IMR-90 (cell line): ENCODE results near the gene ITLN1. TPM values are rescaled to one million over a fixed set of nuclear protein-coding genes. Genes with fewer than 3 reads are reported as not detected.

Experiments
- ATAC-seq: fragments of 200-7000 bp; cut with Tn5 transposase; 2 replicates; pipeline ENCODE4 v1.9.1; 2020; ENCODE audit warnings: low read depth, mild to moderate bottlenecking, moderate library complexity
- BruUV-seq: library from RNA; stranded (reverse); fragments of 400-500 nt; replicated peaks from 2 replicates; lab custom pipeline; 2021; lab: Mats Ljungman, UMichigan
- CTCF ChIA-PET: fragments of 300-600 bp; formaldehyde crosslinking; extraction: SDS; loops from one replicate; lab custom pipeline; 2021; ENCODE audit warnings: antibody characterized with exemption; lab: Yijun Ruan, JAX
- POLR2A ChIA-PET: fragments of 300-600 bp; sonication (Branson Sonifier 250); formaldehyde crosslinking; loops from one replicate; lab custom pipeline; 2022; ENCODE audit warnings: antibody characterized with exemption; ENCODE audit not compliant: unreplicated experiment; lab: Charles Lee
- DNase-seq: peaks from one replicate; pipeline ENCODE4 v3.0.0; 2013
- H2AFZ ChIP-seq: replicated peaks from 2 replicates; pipeline ENCODE3; 2013; ENCODE audit warnings: low read length, mild to moderate bottlenecking; ENCODE audit not compliant: poor library complexity
- H2AK5ac ChIP-seq: 2 replicates; pipeline ENCODE4 v1.6.1; 2013; ENCODE audit warnings: low read depth, low read length, inconsistent platforms
- H2AK9ac ChIP-seq: replicated peaks from 2 replicates; pipeline ENCODE3; 2013; ENCODE audit warnings: mild to moderate bottlenecking, low read depth, low read length, moderate library complexity; ENCODE audit not compliant: poor library complexity
- H2BK120ac ChIP-seq: 2 replicates; pipeline ENCODE4 v1.6.1; 2013; ENCODE audit warnings: low read depth, low read length, inconsistent platforms
- H2BK15ac ChIP-seq: 3 replicates; pipeline ENCODE4 v1.6.1; 2013; ENCODE audit warnings: low read depth, low read length, inconsistent platforms
- H2BK20ac ChIP-seq: 2 replicates; pipeline ENCODE4 v1.6.1; 2013; ENCODE audit warnings: low read depth, mild to moderate bottlenecking, inconsistent platforms, low read length, moderate library complexity
- H2BK5ac ChIP-seq: 2 replicates; pipeline ENCODE4 v1.6.1; 2013; ENCODE audit warnings: mild to moderate bottlenecking, low read depth, low read length, inconsistent platforms; ENCODE audit not compliant: poor library complexity, severe bottlenecking
- H3K14ac ChIP-seq: replicated peaks from 2 replicates; pipeline ENCODE4 v1.6.1; 2013; ENCODE audit warnings: low read depth, low read length, inconsistent platforms
- H3K18ac ChIP-seq: 2 replicates; pipeline ENCODE4 v1.6.1; 2013; ENCODE audit warnings: low read depth, low read length, control low read depth
- H3K23ac ChIP-seq: 2 replicates; pipeline ENCODE4 v1.6.1; 2013; ENCODE audit warnings: low read depth, low read length, inconsistent platforms
- H3K27ac ChIP-seq: 2 replicates; pipeline ENCODE4 v1.5.1; 2013; ENCODE audit warnings: mild to moderate bottlenecking, control low read depth, low read length; ENCODE audit not compliant: insufficient read depth
- H3K27me3 ChIP-seq: 2 replicates; pipeline ENCODE4 v1.6.1; 2013; ENCODE audit warnings: low read length; ENCODE audit not compliant: control insufficient read depth, insufficient read depth
- H3K36me3 ChIP-seq: 2 replicates; pipeline ENCODE4 v1.6.1; 2013; ENCODE audit warnings: low read length, mixed read lengths; ENCODE audit not compliant: control insufficient read depth, insufficient read depth
- H3K4ac ChIP-seq: 2 replicates; pipeline ENCODE4 v1.6.1; 2013; ENCODE audit warnings: low read depth, low read length, inconsistent platforms
- H3K4me1 ChIP-seq: 2 replicates; pipeline ENCODE4 v1.6.1; 2013; ENCODE audit warnings: low read length, mixed read lengths; ENCODE audit not compliant: control insufficient read depth, insufficient read depth
- H3K4me2 ChIP-seq: 2 replicates; pipeline ENCODE4 v1.6.1; 2013; ENCODE audit warnings: low read depth, mild to moderate bottlenecking, control low read depth, low read length, moderate library complexity
- H3K4me3 ChIP-seq: 2 replicates; pipeline ENCODE4 v1.5.1; 2013; ENCODE audit warnings: low read depth, mild to moderate bottlenecking, control low read depth, low read length, moderate library complexity; ENCODE audit not compliant: insufficient read depth
- H3K56ac ChIP-seq: 2 replicates; pipeline ENCODE4 v1.6.1; 2013; ENCODE audit warnings: low read length, inconsistent platforms; ENCODE audit not compliant: insufficient read depth; ENCODE audit errors: extremely low read depth
- H3K79me1 ChIP-seq, 2 experiments: 2 replicates each; pipeline ENCODE4 v1.6.1; 2013; ENCODE audit warnings: low read length in 2 of 2, inconsistent platforms in 1 of 2, low read depth in 1 of 2
- H3K9ac ChIP-seq: 2 replicates; pipeline ENCODE4 v1.6.1; 2013; ENCODE audit warnings: low read depth, low read length, control low read depth
- H3K9me1 ChIP-seq: 2 replicates; pipeline ENCODE4 v1.6.1; 2013; ENCODE audit warnings: low read length, inconsistent platforms; ENCODE audit not compliant: insufficient read depth
- H3K9me3 ChIP-seq: 2 replicates; pipeline ENCODE4 v1.6.1; 2013; ENCODE audit warnings: low read length; ENCODE audit not compliant: control insufficient read depth, insufficient read depth
- H4K20me1 ChIP-seq: 2 replicates; pipeline ENCODE4 v1.6.1; 2013; ENCODE audit warnings: low read length, inconsistent platforms; ENCODE audit not compliant: insufficient read depth
- H4K5ac ChIP-seq: 2 replicates; pipeline ENCODE4 v1.6.1; 2013; ENCODE audit warnings: mild to moderate bottlenecking, low read depth, low read length, control low read depth
- H4K8ac ChIP-seq, 2 experiments: 2 replicates each; pipeline ENCODE4 v1.6.1; 2013; ENCODE audit warnings: low read depth in 2 of 2, low read length in 2 of 2, control low read depth in 1 of 2, inconsistent platforms in 1 of 2
- H4K91ac ChIP-seq: 2 replicates; pipeline ENCODE4 v1.6.1; 2013; ENCODE audit warnings: low read depth, low read length, inconsistent platforms; ENCODE audit not compliant: insufficient read depth
- BHLHE40 ChIP-seq: fragments of 150-350 bp; IDR thresholded peaks from 2 replicates; pipeline ENCODE4 v1.6.1; 2016; ENCODE audit warnings: mild to moderate bottlenecking, low read depth, low read length
- CEBPB ChIP-seq: IDR thresholded peaks from 2 replicates; pipeline ENCODE4 v1.6.1; 2012; ENCODE audit warnings: low read depth, low read length, improper control_type of control experiment
- CHD1 ChIP-seq: IDR thresholded peaks from 2 replicates; pipeline ENCODE4 v1.6.1; 2012; ENCODE audit warnings: low read depth, low read length, improper control_type of control experiment
- FOS ChIP-seq: fragments of 150-350 bp; IDR thresholded peaks from 2 replicates; pipeline ENCODE4 v1.6.1; 2016; ENCODE audit warnings: low read depth, low read length
- MAFK ChIP-seq: IDR thresholded peaks from 2 replicates; pipeline ENCODE4 v1.6.1; 2012; ENCODE audit warnings: low read depth, low read length, improper control_type of control experiment
- MAZ ChIP-seq: IDR thresholded peaks from 2 replicates; pipeline ENCODE4 v1.6.1; 2012; ENCODE audit warnings: low read depth, mild to moderate bottlenecking, low read length, improper control_type of control experiment, moderate library complexity, borderline replicate concordance
- MXI1 ChIP-seq: IDR thresholded peaks from 2 replicates; pipeline ENCODE4 v1.6.1; 2012; ENCODE audit warnings: low read depth, mild to moderate bottlenecking, low read length, moderate library complexity, borderline replicate concordance
- NFE2L2 ChIP-seq: fragments of 150-350 bp; IDR thresholded peaks from 2 replicates; pipeline ENCODE4 v1.6.1; 2016; ENCODE audit warnings: low read depth, mild to moderate bottlenecking, low read length
- POLR2A ChIP-seq: IDR thresholded peaks from 2 replicates; pipeline ENCODE4 v1.6.1; 2012; ENCODE audit warnings: mild to moderate bottlenecking, low read depth, low read length
- RAD21 ChIP-seq: IDR thresholded peaks from 2 replicates; pipeline ENCODE4 v1.6.1; 2012; ENCODE audit warnings: low read length, improper control_type of control experiment
- RCOR1 ChIP-seq: IDR thresholded peaks from 2 replicates; pipeline ENCODE4 v1.6.1; 2012; ENCODE audit warnings: mild to moderate bottlenecking, low read length, improper control_type of control experiment; ENCODE audit not compliant: insufficient replicate concordance
- RFX5 ChIP-seq: IDR thresholded peaks from 2 replicates; pipeline ENCODE4 v1.8.0; 2012; ENCODE audit warnings: low read depth, mild to moderate bottlenecking, low read length, moderate library complexity
- SMC3 ChIP-seq: fragments of 150-350 bp; IDR thresholded peaks from 2 replicates; pipeline ENCODE4 v1.6.1; 2016; ENCODE audit warnings: low read depth, mild to moderate bottlenecking, antibody characterized with exemption, low read length, moderate library complexity
- WGBS, 2 experiments: methylation state at CpG; one replicate each; pipeline versions ENCODE4 v1.1.5 to v1.1.7; 2013; ENCODE audit warnings: missing lambda C conversion rate in 2 of 2; ENCODE audit not compliant: insufficient read length in 1 of 2; ENCODE audit errors: extremely low coverage in 2 of 2; 5-methylcytosine and 5-hydroxymethylcytosine counted together
- dilution Hi-C: fragments of 300-500 bp; cut with HindIII; formaldehyde crosslinking; loops from one replicate; pipeline ENCODE4 v1.14.3; 2018; ENCODE audit warnings: low sequenced_read_pairs; ENCODE audit not compliant: unreplicated experiment
- in situ Hi-C: fragments of 300-500 bp; cut with MboI; formaldehyde crosslinking; loops from 3 replicates; pipeline ENCODE4 v1.14.3; 2019; ENCODE audit warnings: low sequenced_read_pairs, inconsistent platforms, mixed read lengths
- intact Hi-C: fragments of 100-400 bp; cut with micrococcal nuclease; formaldehyde crosslinking; loops from 2 replicates; pipeline ENCODE4 v1.10.0; 2022
- polyA plus RNA-seq, 3 experiments: library from polyadenylated mRNA; depleted of rRNA; stranded (reverse); fragments of >200 nt; gene quantifications; 2 replicates each; pipeline ENCODE4 v1.2.3, GENCODE V29; 2012; ENCODE audit warnings: low replicate concordance in 1 of 3
- total RNA-seq: library from RNA; depleted of rRNA; stranded (reverse); fragments of >200 nt; gene quantifications from 2 replicates; pipeline ENCODE4 v1.2.3, GENCODE V29; 2012
- TF ChIP-seq, protein P1 (sequence below): conservative IDR thresholded peaks from 2 replicates; pipeline ENCODE4 v1.5.1; 2012; ENCODE audit warnings: mild to moderate bottlenecking, low read depth, low read length, improper control_type of control experiment
- TF ChIP-seq, protein P2 (sequence below): fragments of 150-350 bp; IDR thresholded peaks from 2 replicates; pipeline ENCODE4 v1.6.1; 2017; ENCODE audit warnings: mild to moderate bottlenecking, antibody characterized with exemption, low read length, low read depth
- TF ChIP-seq, protein P3 (sequence below): fragments of 150-350 bp; IDR thresholded peaks from 2 replicates; pipeline ENCODE4 v1.6.1; 2016; ENCODE audit warnings: low read depth, mild to moderate bottlenecking, low read length, moderate library complexity, borderline replicate concordance

Gene ITLN1
- total and polyA plus RNA-seq, 2 of the 4 experiments (the other 2 are of a cell fraction), result not detected

DNA sequence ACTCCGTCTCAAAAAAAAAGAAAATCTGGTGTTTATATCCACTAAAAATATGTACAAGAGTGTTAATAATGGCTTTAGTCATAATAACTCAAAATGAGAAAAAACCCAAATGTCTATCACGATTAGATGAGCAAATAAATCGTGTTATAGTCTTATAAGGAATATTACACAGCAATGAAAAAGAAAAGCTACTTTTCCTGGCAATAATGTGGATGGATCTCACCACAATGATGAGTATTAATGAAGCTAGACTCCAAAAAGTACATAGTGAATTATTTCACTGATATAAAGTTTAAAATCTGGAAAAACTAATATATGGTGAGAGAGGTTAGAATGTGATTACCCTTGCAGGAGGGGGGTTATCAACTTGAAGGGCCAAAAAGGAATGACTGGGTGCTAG lies 32.0 kb downstream of the ITLN1 start:
- Histone ChIP-seq H2BK20ac (no peak overlapping the region), H3K27me3 (no peaks in the 10 kb centered on the region), H4K91ac (no peak overlapping the region), H3K23ac (no peak overlapping the region), H3K4me2 (no peak overlapping the region), H2BK120ac (no peak overlapping the region), H3K14ac (no peak overlapping the region), H2AFZ (no peak overlapping the region), H3K36me3 (no peaks in the 10 kb centered on the region), H3K4me3 (no peak overlapping the region), H3K4ac (no peak overlapping the region), H4K8ac (no peak overlapping the region), H2AK5ac (no peak overlapping the region), H2BK5ac (no peak overlapping the region), H3K9ac (no peak overlapping the region), H4K5ac (no peak overlapping the region), H3K79me1 (no peaks in the 10 kb centered on the region), H3K4me1 (no peaks in the 10 kb centered on the region), H3K18ac (no peak overlapping the region), H2AK9ac (no peak overlapping the region), H3K56ac (no peak overlapping the region), H2BK15ac (no peak overlapping the region), H3K27ac (no peak overlapping the region), H3K9me3 (no peaks in the 10 kb centered on the region), H4K20me1 (no peaks in the 10 kb centered on the region), H3K9me1 (no peaks in the 10 kb centered on the region)
- WGBS, 2 experiments, result no CpG with 5 or more reads among the region's 3 CpGs
- no peak for TF ChIP-seq FOS
- TF ChIP-seq MAFK, result no peak
- TF ChIP-seq POLR2A, result no peak
- no peak for TF ChIP-seq RFX5
- TF ChIP-seq CHD1, result no peak
- no peak for TF ChIP-seq RCOR1
- TF ChIP-seq, protein P1, sequence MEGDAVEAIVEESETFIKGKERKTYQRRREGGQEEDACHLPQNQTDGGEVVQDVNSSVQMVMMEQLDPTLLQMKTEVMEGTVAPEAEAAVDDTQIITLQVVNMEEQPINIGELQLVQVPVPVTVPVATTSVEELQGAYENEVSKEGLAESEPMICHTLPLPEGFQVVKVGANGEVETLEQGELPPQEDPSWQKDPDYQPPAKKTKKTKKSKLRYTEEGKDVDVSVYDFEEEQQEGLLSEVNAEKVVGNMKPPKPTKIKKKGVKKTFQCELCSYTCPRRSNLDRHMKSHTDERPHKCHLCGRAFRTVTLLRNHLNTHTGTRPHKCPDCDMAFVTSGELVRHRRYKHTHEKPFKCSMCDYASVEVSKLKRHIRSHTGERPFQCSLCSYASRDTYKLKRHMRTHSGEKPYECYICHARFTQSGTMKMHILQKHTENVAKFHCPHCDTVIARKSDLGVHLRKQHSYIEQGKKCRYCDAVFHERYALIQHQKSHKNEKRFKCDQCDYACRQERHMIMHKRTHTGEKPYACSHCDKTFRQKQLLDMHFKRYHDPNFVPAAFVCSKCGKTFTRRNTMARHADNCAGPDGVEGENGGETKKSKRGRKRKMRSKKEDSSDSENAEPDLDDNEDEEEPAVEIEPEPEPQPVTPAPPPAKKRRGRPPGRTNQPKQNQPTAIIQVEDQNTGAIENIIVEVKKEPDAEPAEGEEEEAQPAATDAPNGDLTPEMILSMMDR, result no peak
- TF ChIP-seq NFE2L2, result no peak
- no peak for TF ChIP-seq SMC3
- TF ChIP-seq RAD21, result no peak
- no peak for TF ChIP-seq CEBPB
- TF ChIP-seq BHLHE40, result no peak
- no peak for TF ChIP-seq MAZ
- TF ChIP-seq, protein P2, sequence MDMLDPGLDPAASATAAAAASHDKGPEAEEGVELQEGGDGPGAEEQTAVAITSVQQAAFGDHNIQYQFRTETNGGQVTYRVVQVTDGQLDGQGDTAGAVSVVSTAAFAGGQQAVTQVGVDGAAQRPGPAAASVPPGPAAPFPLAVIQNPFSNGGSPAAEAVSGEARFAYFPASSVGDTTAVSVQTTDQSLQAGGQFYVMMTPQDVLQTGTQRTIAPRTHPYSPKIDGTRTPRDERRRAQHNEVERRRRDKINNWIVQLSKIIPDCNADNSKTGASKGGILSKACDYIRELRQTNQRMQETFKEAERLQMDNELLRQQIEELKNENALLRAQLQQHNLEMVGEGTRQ, result no peak
- TF ChIP-seq MXI1, result no peak
- TF ChIP-seq, protein P3, sequence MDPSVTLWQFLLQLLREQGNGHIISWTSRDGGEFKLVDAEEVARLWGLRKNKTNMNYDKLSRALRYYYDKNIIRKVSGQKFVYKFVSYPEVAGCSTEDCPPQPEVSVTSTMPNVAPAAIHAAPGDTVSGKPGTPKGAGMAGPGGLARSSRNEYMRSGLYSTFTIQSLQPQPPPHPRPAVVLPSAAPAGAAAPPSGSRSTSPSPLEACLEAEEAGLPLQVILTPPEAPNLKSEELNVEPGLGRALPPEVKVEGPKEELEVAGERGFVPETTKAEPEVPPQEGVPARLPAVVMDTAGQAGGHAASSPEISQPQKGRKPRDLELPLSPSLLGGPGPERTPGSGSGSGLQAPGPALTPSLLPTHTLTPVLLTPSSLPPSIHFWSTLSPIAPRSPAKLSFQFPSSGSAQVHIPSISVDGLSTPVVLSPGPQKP, result no peak
- dilution Hi-C loops, result no loop called here
- intact Hi-C loops, result no loop called here
- POLR2A ChIA-PET, result no interaction called here
- BruUV-seq, result no TSS peak
- no peak for ATAC-seq
- no peak for DNase-seq
- CTCF ChIA-PET, result no interaction called here
- in situ Hi-C loops, result no loop called here
